ENCODE results near the gene ANO4.
"Not testable (repeated sequence)": the region's sequence is repeated elsewhere in the genome, so short reads cannot be mapped to it uniquely, and the experiment has no call there.

ANO4 gene

DNA sequence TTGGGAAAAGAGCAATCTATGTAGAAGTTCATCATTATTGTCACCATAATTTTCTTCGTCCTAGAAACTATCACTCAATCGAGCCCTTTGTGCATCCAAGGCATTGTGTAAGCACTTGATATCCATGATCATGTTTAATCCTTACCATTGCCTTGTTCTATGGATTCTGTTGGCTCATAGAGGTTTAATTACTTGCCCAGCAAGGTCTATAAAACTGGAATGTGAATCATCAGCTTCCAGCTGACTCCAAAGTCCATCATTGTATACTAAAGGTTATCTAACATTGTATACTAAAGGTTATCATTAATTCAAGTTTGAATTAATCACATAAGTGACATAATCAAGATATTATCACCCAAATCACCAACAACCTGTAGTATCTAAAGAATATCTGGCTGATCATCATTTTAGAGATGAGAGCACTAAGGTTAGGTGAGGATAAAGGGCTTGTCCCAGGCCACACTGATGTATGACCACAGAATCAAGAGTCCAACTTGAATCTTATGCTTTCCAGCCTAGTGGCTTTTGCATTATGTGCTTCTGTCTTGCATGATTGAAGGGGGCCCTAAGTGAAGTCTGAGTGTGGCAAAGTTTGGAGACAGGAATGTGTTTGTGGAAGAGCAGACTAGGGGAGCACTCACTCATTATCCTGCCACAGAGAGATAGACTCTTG lies 188.1 kb downstream of the ANO4 start:
- H3K4me3 ChIP-seq: no peak overlapping the region
- no peak overlapping the region for H3K27ac ChIP-seq

DNA sequence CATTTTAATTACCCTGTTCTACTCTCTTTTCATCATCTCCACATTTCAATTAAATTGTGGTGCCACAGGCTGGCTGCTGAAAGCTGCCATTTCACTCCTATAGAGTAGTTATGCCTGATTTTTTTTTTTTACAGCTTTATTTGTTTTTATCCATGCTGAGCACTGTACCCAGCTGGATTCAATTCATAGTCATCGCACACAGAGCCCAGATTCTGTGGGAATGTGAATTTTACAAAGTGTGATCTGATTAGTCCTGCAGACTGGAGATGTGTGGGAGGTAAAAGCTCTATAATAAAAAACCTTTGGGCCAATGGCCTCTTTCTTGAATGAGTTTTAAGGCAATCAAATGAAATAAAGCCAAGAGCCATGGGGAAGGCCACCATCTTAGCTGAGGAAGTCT lies 190.2 kb downstream of the ANO4 start:
- no peak overlapping the region for H3K4me3 ChIP-seq
- no peak overlapping the region for H3K27ac ChIP-seq

DNA sequence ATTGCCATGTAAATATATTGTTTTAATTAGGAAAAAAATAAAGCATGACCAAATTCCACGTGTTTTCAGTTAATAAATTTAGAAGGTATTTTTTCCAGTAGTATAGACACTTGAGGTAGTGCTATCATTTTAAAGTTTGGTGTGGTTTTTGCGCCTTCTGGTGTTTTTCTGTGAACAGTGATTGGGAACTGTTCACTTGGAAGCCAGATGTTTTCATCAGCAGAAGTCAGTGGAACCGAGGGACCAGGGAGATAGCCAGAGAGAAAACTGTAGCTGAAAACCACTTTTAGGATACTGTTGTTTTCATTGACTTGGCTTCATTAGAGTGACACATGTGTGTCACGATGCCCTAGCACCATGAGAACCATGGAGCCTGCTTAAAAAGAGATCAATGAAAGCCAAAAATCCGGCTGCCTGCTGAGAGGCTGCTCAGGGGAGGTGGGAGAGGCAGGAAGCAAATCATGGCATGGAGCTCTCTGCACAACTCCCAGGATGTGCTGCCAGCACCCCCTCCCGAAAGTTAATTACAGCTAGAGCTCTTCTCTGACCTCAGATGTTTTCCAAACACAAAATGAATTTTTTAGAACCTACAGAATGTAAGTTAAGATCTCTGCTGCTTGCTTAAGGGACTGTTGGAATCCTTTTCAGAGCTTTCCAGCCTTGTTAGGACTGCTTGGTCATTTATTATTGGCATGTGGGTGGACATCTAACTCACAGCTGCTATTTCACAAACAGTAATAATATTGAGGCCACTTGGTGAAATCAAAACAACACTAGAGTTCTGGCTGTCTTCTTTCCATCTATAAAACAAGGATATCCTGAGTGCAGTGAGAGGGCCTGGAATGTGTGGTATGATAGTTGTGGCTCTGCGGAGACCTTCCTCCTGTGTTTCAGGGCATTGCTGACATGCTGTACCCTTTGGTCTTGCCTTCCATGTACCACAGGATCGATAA lies 192.3 kb downstream of the ANO4 start:
- H3K4me3 ChIP-seq: no peak overlapping the region
- peak overlapping the region in 5 of 21 experiments; percentile 10 to 62 (median 22) for H3K27ac ChIP-seq

DNA sequence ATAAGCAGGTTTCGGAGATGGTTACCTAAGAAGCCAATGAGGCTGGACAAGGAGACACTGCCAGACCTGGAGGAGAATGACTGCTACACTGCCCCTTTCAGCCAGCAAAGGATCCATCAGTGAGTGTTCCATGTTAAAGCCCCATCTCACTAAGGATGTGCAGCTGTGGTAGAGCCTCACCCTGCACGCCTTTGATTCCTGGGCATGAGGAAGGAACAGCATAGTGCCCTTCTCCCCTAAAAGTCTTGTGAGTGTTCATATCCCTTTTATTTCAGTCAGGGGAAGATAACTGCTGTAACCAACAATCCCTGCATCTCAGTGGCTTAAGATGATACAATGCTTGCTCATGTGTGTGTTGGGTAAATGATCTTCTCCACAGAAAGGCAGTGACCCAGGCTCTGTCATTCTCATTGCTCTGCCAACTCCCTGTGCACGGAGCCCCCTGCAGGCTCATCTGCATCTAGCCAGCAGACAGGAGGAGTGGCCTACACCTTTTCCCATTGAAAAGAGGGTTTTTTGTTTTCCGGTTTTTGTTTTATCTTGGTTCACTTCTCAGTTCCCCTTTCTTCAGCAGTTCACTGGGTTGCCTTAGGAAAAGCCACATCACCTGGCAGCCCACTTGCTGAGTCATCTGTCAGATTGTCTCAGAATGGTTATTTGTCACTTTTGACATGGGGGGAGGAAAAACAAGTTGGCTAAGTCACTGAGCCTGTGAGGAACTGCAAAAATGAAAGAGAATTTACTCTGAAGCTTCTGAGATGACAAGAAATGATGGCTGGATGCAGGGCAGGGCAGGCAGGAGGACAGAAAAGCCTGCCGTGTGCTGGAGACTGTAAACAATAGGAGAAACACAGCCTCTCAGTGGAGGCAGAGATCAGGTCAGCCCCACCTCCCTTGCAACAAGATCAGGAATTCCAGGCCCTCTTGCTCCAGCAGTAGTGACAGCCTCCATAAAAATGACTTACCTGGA lies 193.3 kb downstream of the ANO4 start:
- Histone ChIP-seq H3K4me3 (no peak overlapping the region), H3K27ac (peak overlapping the region in 3 of 21 experiments; percentile 16 to 59 (median 22))

DNA sequence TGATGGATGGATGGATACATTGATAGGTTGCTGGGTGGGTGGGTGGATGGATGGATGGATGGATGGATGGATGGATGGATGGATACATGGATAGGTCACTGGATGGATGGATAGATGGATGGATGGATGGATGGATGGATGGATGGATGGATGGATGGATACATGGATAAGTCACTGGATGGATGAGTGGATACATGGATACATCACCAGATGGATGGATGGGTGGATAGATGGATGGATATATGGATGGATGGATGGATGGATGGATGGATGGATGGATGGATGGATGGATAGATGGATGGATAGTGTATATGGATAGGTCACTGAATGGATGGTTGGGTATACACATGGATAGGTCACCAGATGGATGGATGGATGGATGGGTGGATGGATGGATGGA lies 194.9 kb downstream of the ANO4 start:
- not testable (repeated sequence) for H3K27ac ChIP-seq, H3K4me3 ChIP-seq

DNA sequence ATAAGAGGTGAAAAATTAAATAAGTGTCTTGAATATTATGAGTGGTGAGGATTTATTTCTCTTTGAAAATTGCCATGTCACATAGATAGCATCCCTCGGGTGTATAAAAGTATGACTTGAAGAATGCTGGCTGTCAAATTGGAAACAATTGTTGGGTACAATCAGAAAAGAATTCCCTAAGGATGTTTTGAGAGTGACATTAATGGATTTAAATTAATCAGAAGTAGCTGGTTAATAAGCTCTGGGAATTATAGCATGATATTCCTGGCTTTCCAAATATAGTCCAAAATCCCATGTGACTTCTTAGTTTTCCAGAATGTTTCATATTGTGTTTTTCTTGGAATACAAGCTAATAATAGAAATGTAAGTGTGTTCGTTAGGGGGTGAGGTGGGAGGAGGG lies 196.5 kb downstream of the ANO4 start:
- H3K4me3 ChIP-seq: no peak overlapping the region
- H3K27ac ChIP-seq: no peak overlapping the region

DNA sequence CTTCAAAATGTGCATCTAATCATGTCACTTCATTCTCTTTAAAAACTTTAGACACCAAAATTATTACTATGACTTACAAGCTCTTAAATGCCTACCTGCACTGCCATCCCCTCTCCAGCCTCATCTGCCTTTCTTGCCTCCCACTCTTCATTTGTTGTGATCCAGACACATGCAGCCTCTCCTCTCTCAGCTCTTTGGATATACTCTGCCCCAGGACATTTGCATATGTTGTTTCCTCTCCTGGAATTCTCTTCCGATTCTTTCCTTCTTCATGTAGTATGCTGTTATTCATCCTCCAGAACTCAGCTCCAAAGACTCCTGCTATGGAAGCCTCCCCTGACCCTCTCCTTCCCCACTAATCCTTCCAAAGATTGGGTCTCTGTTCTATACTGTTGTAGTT lies 197.6 kb downstream of the ANO4 start:
- H3K4me3 ChIP-seq: no peak overlapping the region
- H3K27ac ChIP-seq: no peak overlapping the region

DNA sequence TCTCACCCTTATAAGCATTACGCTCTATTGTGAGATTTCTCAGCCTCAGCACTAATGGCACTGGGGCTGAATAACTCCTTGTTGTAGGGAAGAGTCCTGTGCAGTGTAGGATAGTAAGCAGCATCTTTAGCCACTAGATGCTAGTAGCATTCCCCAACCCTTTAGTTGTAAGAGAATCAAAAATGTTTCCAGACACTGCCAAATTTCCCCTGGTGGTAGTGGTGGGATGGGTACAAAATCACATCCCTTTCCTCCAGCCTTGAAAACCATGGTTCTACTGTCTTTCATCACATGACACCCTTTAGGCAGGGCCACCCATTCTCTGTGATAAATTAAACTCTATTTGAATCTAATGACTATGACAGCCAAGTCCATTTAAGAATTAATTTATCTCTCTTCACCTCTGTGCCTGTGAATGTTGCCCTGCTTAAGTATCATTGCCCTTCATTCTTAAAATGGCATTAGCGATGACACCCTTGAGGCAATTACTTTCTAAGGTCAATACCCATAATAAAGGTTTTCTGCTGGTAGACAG lies 199.4 kb downstream of the ANO4 start:
- Histone ChIP-seq H3K4me3 (no peak overlapping the region), H3K27ac (no peak overlapping the region)

DNA sequence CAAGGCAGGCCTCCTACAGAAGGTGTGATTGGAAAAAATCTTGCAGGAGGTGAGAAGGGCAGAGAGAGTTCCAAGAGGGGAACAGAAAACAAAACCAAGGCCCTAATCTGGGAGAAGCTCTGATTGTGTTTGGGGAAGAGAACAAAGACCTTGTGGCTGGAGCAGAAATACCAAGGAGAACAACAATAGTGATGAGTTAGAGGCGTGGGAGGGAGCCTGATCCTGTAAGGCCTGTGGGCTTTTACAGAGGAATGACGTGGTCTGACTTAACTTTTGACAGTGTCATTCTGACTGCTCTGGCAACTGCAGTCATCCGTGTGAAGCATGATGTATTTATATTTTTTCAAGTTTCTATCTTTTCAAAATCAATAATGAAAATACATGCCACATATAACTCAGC lies 200.6 kb downstream of the ANO4 start:
- Histone ChIP-seq H3K4me3 (no peak overlapping the region), H3K27ac (peak overlapping the region in 1 of 21 experiments; percentile 4)

DNA sequence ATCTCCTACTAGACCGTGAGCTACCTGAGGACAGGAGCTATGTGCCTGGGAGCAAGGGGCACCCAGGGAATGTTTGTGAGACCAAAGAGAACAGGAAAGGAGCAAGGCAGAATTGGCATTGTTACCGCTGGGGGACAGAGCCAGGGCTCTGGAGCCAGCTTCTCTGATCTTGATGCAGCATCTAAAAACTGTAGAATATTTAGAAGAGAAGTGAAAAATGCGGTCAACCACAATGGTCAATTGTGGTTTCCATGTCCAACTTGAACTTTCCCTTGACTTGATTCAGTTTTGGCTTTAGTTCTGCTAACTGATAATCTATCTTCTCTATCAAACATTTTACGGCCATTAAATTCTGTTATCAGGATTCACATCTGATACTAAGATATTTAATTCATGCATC lies 201.2 kb downstream of the ANO4 start:
- Histone ChIP-seq H3K4me3 (no peak overlapping the region), H3K27ac (peak overlapping the region in 1 of 21 experiments; percentile 4)

DNA sequence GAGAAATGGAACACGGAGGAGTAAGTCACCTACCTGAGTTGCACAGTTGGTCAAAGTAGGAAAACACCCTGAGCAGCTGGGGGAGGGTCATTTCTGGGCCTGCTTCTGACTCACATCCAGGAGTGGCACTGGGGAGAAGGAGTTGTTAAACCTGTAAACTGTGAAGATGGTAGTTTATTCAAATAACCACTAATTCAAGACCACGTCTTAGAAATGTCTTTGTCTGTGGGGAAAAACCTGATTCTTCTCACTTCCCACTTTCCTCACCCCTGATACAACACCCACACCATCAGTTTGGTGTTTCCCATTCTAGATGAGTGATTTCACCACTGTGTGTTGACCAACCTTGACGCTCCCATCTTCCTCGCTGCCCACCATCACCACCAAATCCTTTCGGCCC lies 207.1 kb downstream of the ANO4 start:
- Histone ChIP-seq H3K27ac (no peak overlapping the region), H3K4me3 (no peak overlapping the region)

DNA sequence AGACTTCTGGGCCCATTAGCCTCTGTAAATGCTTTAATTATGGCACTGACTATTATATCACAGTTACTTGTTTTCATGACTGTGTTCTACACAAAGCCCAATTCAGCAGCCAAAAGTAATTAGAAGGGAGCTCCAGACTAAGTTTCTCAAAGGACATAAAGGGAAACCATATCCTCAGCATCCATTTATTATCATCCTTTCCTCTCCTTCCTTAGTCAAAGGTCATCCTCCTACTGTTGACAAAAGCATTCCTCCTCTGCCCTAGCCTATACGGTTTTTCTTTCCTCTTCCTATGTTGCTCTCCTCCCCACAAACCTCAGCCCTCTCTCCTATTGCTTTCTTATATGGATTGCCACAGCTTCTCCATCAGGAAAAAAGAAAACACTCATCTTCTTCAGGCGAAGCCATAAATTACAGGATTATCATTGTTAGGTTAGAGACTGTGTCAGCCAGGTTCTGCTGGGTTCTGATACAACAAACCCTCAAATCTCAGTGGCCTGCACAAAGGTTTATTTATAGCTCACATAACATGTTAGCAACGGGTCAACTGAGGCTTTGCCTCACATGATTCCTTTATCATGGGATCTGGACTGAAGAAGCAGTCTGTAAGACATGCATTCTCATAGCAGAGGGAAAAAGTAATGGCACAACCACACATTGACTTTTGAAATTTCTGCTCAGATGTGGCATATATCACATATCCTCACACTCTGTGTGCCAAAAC lies 208.3 kb downstream of the ANO4 start:
- Histone ChIP-seq H3K27ac (no peak overlapping the region), H3K4me3 (no peak overlapping the region)

DNA sequence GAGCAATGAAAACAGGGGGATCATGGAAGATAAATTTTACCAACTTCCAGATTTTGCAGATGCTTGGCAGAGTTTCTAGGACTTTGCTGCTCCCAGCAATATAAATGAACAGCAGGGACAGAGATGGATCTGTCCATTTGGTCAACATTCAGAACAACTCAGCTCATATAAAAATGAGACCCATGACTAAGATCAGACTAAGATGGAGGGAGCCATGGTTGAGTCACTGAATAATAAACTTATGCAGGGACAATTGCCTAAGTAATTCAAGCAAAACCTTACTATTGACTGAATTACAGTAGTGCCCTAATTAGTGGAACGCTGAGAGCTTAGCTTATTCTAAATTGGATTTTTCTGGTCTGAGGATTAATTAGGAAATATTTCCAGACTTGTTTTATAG lies 210.3 kb downstream of the ANO4 start:
- Histone ChIP-seq H3K4me3 (no peak overlapping the region), H3K27ac (no peak overlapping the region)

DNA sequence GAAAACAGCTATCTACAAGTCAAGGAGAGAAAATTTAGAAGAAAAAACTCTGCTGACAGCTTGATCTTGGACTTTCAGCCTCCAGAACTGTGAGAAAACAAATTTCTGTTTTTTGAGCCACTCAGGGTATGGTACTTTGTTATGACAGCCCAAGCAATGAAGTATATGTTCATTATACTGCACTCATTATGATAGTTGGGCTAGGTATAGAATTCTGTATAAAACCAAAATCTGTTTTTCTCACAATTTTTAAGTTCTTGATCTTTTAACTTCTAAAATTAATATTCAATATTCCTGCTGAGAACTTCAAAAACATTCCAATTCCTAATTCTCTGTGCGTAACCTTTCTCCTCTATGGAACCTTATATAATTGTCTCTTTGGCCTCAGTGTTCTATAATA lies 214.7 kb downstream of the ANO4 start:
- no peak overlapping the region for H3K4me3 ChIP-seq
- no peak overlapping the region for H3K27ac ChIP-seq

DNA sequence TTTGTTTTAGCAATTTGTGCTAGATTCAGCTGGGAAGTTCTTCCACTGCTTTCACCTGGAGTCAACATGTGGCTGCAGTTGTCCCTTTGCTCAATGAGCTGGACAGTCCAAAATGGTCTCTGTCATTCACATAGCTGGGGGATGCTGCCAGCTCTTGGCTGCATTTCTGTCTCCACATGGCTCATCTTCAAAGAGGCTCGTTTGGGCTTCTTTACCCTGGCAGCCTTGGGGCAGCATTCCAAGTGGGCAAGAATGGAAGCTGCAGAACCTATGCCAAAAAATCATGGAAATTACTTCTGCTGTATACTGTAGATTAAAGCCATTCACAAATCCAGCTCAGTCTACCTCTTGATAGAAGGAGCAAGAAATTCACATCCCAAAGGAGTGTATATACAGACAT lies 216.3 kb downstream of the ANO4 start:
- H3K27ac ChIP-seq: no peak overlapping the region
- no peak overlapping the region for H3K4me3 ChIP-seq

DNA sequence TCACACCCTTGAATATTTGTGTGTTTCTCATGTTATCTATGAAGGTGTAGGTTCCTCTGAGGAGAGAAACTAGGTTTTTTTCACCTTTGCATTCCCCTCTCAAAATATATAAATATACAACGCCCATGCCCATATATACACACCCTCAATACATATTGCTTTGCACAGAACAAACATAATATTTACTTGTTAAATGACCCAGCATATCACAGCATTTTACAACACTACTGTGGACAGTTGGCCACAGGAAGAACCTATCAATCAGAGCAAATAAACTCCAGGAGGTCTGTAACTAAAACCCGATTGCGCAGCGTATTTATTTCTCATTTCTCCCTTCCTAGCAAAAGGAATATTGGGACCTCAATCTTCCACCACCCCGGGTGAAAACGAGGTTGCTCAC lies 219.4 kb downstream of the ANO4 start:
- Histone ChIP-seq H3K27ac (no peak overlapping the region), H3K4me3 (no peak overlapping the region)

DNA sequence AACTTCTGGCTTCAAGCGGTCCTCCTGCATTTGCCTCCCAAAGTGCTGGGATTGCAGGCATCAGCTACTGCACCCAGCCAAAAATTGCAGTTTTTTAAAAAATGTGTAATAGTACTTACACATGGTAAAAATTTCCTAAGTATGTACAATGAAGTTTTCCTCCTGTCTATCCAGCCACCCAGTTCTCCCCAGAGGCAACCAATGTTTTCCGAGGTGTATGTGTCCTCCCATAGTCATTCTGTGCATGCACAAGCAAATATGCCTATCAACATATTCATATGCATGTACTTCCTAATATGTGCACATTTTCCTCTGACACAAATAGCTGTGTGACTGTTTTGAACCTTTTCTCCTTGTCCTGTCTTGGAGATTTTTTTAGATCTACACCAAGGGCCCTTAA lies 220.5 kb downstream of the ANO4 start:
- Histone ChIP-seq H3K27ac (no peak overlapping the region), H3K4me3 (no peak overlapping the region)

DNA sequence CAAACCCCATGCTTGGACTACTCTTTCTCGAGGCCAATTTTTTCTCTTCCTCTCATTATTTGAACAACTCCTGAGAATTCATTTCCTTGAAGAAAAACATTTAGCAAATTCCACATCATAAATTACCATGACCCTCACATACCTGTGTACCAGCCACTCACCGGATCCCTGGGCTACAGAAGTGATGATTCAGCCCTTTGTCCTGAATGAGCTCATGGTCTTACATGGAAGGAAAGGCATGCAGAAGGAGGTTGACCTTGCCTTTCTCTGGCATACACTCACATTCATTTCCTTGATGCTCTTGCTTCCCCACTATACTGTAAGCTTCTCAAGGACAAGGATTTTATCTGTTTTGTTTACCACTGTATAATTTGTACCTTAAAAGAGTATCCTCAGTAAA lies 224.0 kb downstream of the ANO4 start:
- Histone ChIP-seq H3K4me3 (no peak overlapping the region), H3K27ac (no peak overlapping the region)

DNA sequence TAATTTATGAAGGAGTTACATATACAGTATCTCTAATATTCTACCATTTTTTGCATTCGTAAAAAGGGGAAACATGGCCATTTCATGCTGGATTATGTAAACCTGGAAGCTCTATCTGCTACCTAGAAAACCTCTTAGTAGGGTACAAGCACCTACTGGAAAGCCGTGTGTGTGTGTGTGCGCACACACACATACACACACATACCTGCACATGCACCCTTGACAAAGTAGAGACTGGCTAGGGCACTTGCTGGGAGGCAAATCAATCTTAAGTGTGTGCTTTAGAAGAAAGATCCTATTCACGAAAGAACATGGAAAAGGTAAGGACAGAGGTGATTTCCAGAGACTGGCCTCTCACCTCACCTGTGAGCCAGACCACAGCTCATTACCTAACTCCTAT lies 224.6 kb downstream of the ANO4 start:
- Histone ChIP-seq H3K4me3 (no peak overlapping the region), H3K27ac (peak overlapping the region in 1 of 21 experiments; percentile 11)
